C4-2B (cell line): ENCODE results near the gene OR5H2.

Experiments
- H3K27ac ChIP-seq: fragments of 450-650 bp; 2 replicates; pipeline ENCODE4 v1.5.1; 2017
- CTCF ChIP-seq: fragments of 450-650 bp; conservative IDR thresholded peaks from 2 replicates; pipeline ENCODE4 v1.5.1; 2017; ENCODE audit warnings: mild to moderate bottlenecking
- ZFX ChIP-seq: fragments of 450-650 bp; IDR thresholded peaks from 2 replicates; pipeline ENCODE4 v1.6.1; 2017

OR5H2 gene

DNA sequence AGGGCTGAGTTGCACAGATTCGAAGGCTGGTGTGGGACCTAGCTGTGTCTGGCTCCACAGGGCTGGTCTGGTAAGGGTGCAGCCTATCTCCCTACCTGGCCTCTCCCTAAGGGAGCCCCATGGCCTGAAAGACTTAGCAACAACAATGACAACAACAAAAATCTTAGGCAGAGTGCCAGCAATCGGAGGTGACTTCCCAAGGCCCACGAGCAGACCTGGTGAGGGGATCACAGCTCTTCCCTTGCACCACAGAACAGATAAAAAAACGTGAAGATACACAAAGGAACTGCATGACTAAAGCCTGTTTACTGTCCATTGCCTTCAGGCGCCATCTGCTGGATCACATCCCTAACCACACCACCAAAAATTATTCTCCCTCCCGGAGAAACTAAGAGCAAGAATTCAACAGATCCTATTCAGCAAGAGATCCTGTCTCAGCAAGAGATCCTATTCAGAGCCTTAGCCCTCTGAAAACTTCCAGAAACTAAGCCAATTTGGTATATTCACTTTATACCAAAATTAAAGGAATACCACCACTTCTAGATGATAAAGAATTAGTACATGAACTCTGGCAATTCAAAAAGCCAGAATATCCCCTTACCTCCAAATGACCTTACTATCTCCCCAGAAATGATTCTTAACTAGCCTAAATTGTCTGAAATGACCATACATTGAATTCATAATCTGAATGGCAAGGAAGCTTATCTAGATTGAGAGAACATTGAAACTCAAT is 47.3 kb downstream of the OR5H2 start:
- TF ChIP-seq CTCF (peak; percentile 85), ZFX (no peak)
- H3K27ac ChIP-seq = no peak overlapping the region

- H3K27ac ChIP-seq = no peak overlapping the region
- no peak for TF ChIP-seq ZFX
- no peak for TF ChIP-seq CTCF
These were observed 49.0 kb downstream of the OR5H2 start for GRCh38 chr3:98331329-98331728.
